VCaP (cell line): ENCODE measurements around the gene CNEP1R1.

Source experiments
- H3K27ac ChIP-seq: fragments of 450-650 bp; 2 replicates; pipeline ENCODE4 v1.5.1; 2017
- TF ChIP-seq, protein P1 (sequence below): fragments of 450-650 bp; conservative IDR thresholded peaks from 2 replicates; pipeline ENCODE4 v1.5.1; 2017; ENCODE audit warnings: mild to moderate bottlenecking, moderate library complexity

The CNEP1R1 gene

DNA sequence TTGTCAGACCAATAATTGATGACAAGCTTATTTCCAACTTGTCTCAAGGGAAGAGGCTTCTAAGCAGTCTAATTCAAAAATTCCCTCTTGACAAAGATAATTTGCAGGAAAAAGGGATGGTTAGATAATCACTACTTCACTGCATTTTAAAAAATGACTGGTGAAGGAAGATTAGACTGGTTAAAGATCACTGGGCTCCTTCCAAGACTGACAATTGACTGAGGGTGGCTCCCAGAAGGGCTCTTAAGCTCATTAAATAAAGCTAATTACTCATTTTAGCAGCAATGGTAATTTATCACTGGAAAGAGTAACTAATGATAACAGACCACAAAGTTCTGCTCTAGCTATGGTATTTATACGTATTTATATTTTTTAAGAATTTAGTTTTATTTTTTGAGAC is 36.3 kb downstream of the CNEP1R1 start:
- TF ChIP-seq, protein P1, sequence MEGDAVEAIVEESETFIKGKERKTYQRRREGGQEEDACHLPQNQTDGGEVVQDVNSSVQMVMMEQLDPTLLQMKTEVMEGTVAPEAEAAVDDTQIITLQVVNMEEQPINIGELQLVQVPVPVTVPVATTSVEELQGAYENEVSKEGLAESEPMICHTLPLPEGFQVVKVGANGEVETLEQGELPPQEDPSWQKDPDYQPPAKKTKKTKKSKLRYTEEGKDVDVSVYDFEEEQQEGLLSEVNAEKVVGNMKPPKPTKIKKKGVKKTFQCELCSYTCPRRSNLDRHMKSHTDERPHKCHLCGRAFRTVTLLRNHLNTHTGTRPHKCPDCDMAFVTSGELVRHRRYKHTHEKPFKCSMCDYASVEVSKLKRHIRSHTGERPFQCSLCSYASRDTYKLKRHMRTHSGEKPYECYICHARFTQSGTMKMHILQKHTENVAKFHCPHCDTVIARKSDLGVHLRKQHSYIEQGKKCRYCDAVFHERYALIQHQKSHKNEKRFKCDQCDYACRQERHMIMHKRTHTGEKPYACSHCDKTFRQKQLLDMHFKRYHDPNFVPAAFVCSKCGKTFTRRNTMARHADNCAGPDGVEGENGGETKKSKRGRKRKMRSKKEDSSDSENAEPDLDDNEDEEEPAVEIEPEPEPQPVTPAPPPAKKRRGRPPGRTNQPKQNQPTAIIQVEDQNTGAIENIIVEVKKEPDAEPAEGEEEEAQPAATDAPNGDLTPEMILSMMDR, result no peak
- no peak overlapping the region for H3K27ac ChIP-seq

DNA sequence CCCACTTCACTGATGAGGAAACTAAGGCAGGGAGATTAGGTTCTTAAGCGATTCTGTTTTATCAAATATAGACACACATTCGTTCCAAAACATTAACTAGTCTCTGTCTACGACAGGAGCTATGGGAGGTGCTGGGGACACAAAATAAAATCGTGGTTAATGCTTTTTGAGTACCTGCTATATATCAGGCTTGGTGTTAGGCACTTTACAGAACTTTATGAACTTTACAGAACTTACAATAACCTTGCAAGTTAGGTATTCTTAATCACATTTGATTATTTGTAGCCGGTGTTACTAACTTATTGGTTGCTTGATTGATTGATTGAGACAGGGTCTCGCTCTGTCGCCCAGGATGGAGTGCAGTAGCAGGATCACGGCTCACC is 40.2 kb downstream of the CNEP1R1 start:
- TF ChIP-seq, protein P1, result no peak
- H3K27ac ChIP-seq, result no peak overlapping the region; the same call in 1 of the 2 replicates

DNA sequence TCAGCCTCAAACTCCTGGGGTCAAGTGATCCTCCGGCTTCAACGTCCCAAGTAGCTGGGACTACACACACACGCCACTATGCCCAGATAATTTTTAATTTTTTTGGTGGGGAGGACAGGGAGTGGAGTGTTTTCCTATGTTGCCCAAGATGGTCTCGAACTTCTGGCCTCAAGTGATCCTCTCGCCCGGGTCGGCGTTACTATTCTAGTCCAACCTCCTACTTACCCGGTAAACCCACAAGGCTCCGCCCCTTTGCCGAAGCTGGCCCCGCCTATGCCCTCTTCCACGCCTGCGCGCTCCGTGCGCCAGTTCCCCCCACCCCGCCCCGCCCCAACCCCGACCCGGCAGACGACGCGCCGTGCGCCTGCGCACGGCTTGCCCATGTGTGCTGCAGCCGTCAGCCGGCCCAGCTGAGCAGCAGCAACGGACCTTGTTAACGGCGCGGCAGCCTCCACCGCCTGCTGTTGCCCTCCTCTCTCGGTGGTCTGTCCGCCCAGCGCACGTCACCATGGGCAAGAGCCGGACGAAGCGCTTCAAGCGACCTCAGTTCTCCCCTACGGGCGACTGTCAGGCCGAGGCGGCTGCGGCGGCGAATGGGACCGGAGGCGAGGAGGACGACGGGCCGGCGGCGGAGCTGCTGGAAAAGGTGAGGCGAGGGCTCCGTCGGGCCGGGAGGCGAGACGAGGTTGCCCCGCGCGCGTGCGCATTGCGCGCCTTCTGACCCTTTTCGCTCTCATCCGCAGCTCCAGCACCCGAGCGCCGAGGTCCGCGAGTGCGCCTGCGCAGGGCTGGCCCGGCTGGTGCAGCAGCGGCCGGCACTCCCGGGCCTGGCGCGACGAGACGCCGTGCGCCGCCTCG is 40.8 kb downstream of the CNEP1R1 start, which contains the start of gene HEATR3:
HEATR3 (plus strand) TSS at position 347 of the 858 bp plus-strand sequence; CDS start at position 509, 162 bp downstream.
- H3K27ac ChIP-seq, result peak within 1 kb of the TSS; percentile 83
- TF ChIP-seq, protein P1, result no peak

DNA sequence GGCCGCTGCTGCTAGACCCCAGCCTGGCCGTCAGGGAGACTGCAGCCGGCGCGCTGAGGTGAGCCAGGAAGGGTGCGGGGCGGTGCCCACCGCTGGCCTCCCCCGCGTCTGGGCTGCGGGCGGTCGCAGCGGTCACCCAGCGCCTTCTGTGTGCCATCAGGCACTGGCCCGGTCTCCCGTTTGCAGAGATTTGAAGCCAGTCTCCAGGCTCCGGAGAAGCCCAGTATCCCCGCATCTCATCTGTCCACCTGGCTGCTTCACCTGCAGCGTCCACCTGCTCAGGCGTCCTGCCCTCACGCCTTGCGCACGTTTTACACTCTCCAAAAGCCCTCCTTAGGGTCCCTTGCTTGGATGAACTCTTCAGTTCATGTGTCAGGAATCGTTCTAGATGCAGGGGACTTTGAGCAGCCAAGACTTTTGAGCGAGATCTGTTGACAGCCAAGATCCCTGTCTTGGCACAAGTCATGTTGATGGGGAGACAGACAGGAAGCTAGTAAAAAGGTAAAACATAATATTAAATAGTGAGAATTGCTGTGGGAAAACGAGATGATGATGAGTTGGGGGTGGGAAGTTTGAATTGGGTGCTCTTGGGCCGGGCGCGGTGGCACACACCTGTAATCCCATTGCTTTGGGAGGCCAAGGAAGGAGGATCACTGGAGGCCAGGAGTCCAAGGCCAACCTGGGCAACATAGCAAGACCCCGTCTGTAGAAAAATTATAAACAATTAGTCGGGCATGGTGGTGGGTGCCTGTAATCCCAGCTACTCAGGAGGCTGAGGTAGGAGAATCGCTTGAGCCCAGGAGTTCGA is 41.7 kb downstream of the CNEP1R1 start:
- TF ChIP-seq, protein P1, result no peak
- peak overlapping the region; percentile 83 for H3K27ac ChIP-seq

DNA sequence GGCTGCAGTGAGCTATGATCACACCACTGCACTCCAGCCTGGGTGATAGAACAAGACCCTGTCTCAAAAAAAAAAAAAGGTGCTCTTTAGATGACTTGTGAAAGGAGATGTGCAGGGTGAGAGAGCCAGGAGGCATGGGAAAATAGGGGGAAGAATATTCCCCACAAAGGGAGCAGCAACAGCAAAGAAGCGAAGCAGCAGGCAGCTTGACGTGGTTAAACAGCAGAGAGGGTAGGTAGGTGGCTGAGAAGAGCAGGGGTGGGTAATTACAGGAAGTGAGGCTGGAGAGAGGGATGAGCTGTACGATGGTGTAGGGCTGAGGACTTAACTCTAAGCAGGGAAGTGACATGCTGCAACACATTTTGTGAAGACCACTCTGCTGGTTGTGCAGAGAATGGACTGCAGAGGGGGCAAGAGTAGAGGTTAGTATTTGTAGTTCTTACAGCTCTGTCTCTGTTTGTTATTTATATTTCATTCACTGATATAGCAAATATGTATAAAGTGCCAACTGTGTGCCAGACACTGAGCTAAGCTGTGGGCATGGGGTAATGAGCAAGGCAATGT is 42.3 kb downstream of the CNEP1R1 start:
- TF ChIP-seq, protein P1, result peak; percentile 42
- H3K27ac ChIP-seq, result peak overlapping the region; percentile 83; the same call in 1 of the 2 replicates

DNA sequence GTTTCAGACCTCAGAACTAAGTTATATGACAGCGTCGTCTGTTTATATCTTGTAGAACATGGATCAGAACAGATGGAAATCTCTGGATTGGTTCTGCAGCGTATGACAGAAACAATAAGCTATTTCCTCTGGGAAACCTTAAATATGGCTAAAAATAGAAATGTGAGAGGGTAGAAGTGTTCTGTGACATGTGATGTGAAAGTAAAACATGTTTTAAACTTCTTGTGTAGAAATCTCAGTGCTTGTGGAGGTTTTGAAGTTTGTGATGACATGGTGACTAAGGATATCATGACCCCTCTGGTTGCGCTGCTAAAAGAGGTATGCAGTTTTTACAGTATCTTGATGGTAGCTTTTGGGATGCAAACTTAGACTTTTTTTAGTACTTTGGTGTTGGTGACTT is 43.5 kb downstream of the CNEP1R1 start:
- TF ChIP-seq, protein P1, result no peak
- no peak overlapping the region for H3K27ac ChIP-seq

DNA sequence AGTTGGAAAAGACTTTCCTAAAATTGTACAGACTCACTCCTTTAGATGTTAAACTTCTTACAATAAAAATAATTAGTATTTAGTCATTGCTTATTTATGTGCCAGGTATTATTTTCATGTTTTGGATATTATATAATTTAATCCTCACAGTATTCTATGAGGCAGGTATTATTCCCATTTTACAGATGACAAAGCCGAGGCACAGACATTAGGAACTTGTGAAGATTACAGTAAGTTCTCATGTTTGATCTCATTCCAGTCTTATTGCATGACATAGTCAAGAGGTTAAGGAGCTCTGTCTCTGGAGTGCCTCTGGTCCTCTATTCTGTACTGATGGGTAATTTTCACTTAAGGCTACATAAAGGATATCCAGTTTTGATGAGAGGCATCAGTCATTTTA is 44.0 kb downstream of the CNEP1R1 start:
- TF ChIP-seq, protein P1, result no peak
- no peak overlapping the region for H3K27ac ChIP-seq
